GM10248 (cell line): ENCODE data around the gene ANKRD65.

Experiments
- CTCF ChIA-PET: fragments of 300-600 bp; sonication (Branson Sonifier 250); formaldehyde crosslinking; extraction: SDS; loops from one replicate; lab custom pipeline; 2021; ENCODE audit warnings: antibody characterized with exemption; lab: Yijun Ruan, JAX
- POLR2A ChIA-PET: fragments of 350-650 bp; sonication (Branson Sonifier 250); formaldehyde crosslinking; extraction: SDS; loops from one replicate; lab custom pipeline; 2020; ENCODE audit warnings: antibody characterized with exemption; lab: Yijun Ruan, JAX
- DNase-seq: peaks from one replicate; pipeline ENCODE4 v3.0.0; 2012; ENCODE audit errors: extremely low spot score
- TF ChIP-seq, protein P1 (sequence below): IDR thresholded peaks from 2 replicates; pipeline ENCODE4 v1.5.1; 2012; ENCODE audit warnings: mild to moderate bottlenecking, low read depth; ENCODE audit errors: extremely low read depth, missing control alignments, control extremely low read depth

The ANKRD65 gene

GRCh38 chr1:1442069-1442770 is 21.1 kb upstream of the ANKRD65 start:
- TF ChIP-seq, protein P1, sequence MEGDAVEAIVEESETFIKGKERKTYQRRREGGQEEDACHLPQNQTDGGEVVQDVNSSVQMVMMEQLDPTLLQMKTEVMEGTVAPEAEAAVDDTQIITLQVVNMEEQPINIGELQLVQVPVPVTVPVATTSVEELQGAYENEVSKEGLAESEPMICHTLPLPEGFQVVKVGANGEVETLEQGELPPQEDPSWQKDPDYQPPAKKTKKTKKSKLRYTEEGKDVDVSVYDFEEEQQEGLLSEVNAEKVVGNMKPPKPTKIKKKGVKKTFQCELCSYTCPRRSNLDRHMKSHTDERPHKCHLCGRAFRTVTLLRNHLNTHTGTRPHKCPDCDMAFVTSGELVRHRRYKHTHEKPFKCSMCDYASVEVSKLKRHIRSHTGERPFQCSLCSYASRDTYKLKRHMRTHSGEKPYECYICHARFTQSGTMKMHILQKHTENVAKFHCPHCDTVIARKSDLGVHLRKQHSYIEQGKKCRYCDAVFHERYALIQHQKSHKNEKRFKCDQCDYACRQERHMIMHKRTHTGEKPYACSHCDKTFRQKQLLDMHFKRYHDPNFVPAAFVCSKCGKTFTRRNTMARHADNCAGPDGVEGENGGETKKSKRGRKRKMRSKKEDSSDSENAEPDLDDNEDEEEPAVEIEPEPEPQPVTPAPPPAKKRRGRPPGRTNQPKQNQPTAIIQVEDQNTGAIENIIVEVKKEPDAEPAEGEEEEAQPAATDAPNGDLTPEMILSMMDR: no peak
- ChIA-PET POLR2A (no interaction called here), CTCF (interaction anchor here (0.6 to 2.3 kb wide), 9 partner anchors 13 to 96 kb away, joined by 3 to 14 read pairs (median 4); no protein-coding TSS in a partner anchor)
- no peak for DNase-seq

- CTCF ChIA-PET: interaction anchor here (0.6 to 2.3 kb wide), 20 partner anchors 10 to 603 kb away, joined by 3 to 14 read pairs (median 4); partner anchors contain the start of genes ANKRD65 and CCNL2
- TF ChIP-seq, protein P1: peak; percentile 79
- DNase-seq: peak; percentile 87
- POLR2A ChIA-PET: no interaction called here
Observed at GRCh38 chr1:1441002-1441888, 20.2 kb upstream of the ANKRD65 start.

DNA sequence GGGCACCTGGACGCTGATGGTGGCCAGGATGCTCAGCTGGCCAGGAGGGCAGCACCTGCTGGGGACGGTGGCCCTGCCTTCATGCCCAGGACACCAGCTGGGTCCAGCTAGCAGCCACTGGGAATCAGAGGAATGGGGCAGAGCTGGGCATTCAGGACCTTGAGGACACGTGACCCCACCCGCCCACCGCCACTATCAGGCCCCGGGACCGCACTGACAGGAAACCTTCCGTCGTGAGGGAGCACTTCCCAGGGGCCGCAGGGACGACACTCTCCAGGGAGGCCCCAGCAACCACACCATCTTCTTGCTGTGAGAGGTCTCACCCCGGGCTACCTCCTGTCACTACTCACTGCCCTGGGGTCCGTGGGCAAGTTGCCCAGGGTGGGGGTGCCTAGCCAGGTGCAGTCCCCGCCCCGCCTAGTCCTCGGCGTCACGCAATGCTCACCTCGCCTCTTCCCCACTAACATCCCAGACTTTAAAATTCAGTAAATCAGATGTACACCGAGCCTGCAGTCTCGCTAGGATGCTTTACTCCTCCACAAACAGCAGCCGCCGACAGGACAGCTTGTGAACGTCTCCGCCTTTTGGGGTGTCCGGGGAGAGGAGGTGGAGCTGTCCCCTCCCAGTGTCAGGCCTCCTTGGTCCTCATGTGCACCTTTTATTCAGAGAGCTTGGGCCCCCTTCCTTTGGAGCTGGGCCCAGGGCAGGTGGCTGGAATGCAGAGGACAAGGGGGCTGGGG is 19.4 kb upstream of the ANKRD65 start:
- CTCF ChIA-PET: interaction anchor here (0.7 to 2.3 kb wide), 14 partner anchors 11 to 604 kb away, joined by 3 to 14 read pairs (median 4); partner anchors contain the start of genes ANKRD65 and CCNL2

DNA sequence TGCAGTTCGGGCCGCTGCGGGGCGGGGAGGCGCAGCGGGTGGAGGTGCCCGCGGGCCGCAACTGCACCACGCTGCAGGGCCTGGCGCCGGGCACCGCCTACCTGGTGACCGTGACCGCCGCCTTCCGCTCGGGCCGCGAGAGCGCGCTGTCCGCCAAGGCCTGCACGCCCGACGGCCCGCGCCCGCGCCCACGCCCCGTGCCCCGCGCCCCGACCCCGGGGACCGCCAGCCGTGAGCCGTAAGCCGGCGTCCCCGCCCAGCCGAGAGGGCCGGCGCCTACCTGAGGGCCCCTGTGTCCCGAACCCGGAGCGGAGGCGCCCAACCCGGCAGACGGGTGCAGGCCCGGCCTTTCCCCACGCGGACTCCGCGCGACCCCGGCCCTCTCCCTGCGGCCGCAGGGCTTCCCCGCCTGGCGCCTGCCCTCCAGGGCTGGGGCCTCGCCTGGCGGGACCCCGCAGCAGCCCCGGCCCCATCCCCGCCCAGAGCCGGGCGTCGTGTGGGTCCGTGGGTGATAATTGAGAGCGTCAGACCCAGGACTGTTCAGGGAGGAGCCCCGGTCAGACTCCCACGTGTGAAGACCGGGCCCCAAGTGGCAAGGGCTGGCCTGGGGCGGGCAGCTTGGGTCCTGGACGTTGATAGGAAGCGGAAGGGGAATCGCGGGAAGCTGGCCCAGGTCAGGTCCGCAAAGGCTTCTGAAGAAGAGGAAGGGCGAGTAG is 18.6 kb upstream of the ANKRD65 start:
- CTCF ChIA-PET: interaction anchor here (1.0 to 2.3 kb wide), 7 partner anchors 12 to 65 kb away, joined by 3 to 11 read pairs (median 7); partner anchors contain the start of genes ANKRD65 and CCNL2
- TF ChIP-seq, protein P1: no peak
- no peak for DNase-seq
- POLR2A ChIA-PET: no interaction called here

More for the DNA sequence above, 19.4 kb upstream of the ANKRD65 start:
- POLR2A ChIA-PET: no interaction called here
- no peak for DNase-seq
- TF ChIP-seq, protein P1: no peak

DNA sequence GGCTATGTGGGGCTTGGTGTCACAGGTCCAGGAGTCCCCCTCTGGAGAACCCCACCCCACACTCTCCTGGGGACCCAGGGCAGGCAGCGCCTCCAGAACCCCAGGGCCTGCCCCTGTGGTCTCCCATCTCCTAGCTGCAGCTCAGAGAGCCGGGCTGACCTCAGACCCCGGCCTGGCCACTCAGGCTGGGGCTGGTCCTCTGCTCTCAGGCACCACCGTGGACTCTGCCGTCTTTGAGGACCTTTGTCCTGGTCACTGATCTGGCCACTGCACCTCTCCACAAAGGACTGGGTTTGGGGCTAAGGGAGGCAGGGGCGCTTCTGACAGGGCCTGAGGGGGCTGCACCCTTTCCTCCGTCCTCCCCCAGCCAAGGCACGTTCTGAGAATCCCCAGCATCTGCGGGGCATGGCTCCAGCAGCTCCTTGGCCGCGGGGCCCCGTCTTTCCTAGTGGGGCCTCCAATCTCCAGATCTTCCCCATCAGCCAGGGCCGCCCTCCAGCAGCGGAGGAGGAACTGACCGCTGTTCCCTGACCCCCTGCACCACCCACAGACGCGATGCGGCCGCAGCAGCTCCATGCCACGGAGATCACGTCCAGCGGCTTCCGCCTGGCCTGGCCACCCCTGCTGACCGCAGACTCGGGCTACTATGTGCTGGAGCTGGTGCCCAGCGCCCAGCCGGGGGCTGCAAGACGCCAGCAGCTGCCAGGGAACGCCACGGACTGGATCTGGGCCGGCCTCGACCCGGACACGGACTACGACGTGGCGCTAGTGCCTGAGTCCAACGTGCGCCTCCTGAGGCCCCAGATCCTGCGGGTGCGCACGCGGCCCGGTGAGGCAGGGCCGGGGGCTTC is 17.7 kb upstream of the ANKRD65 start:
- ChIA-PET POLR2A (no interaction called here), CTCF (interaction anchor here (1.8 kb wide), 1 partner anchor 66 kb away, joined by 5 read pairs; no protein-coding TSS in a partner anchor)
- peak; percentile 32 for DNase-seq
- TF ChIP-seq, protein P1: no peak
